Ammon's horn (tissue), 1 donor: ENCODE results near the gene CCDC178.
A peak's percentile ranks its signal among the peaks of the same experiment; 100 is the strongest.
"Not testable (repeated sequence)": the region's sequence is repeated elsewhere in the genome, so short reads cannot be mapped to it uniquely, and the experiment has no call there.

Experiments
- DNase-seq: peaks from one replicate; pipeline ENCODE4 v3.0.0-alpha.2; 2016; ENCODE audit warnings: low spot score

The CCDC178 gene

DNA sequence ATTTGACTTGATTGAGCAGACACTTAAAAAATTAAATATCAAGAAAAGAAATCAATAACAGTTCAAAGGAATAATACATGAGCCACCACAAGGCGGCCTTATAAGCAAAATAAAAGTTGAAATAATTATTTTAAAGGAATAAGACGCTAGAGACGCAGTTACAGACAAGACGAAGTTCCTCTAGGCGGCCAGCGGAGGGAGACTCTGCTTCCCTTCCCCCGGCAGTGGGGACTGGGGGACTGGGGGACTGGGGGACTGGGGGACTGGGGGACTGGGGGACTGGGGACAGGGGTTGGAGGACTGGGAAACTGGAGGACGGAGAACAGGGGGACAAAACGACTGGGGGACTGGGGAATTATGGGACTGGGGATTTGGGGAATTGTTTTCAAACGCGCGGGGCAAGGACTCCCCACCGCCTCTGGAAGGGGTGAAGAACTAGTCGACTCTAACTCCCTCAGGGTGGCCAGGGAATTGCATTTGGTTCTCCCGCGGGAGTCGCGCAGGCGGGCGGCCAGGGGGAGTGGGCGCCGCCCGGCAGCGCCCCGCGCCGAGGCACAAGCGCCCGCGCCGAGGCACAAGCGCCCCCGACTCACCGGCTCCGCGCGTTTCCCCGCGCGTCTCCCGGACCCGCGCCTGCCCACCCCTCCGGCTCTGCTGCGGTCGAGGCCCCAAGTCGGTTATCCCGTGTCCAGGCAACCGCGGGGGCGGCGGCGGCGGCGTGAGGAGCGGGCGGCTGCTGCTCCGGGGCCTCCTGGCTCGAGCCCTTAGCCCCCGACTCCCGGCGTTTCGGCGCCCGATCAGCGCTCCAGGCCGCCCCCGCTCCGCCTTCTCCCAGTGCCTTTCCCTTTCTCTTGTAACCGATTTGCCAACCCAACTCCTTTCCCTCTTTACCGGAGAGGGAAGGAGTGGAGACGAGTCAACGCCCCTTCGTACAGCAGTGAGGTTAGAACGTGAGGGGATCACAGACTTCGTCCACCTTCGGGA lies at the start of gene CCDC178:
TSS of gene CCDC178 (minus strand) at position 662 of the 984 bp plus-strand sequence. CDS start 28,633 bp downstream, outside the sequence.
- DNase-seq, result peak; percentile 69

- DNase-seq, result no peak
Measured at GRCh38 chr18:33483908-33484307, 43.4 kb upstream of the CCDC178 start.

GRCh38 chr18:33472509-33472908 lies 32.0 kb upstream of the CCDC178 start:
- no peak for DNase-seq

GRCh38 chr18:33470216-33470615 lies 29.7 kb upstream of the CCDC178 start:
- DNase-seq, result no peak

GRCh38 chr18:33469699-33470098 lies 29.2 kb upstream of the CCDC178 start:
- DNase-seq, result no peak

- DNase-seq, result no peak
Measured at GRCh38 chr18:33467531-33467930, 27.0 kb upstream of the CCDC178 start.

DNA sequence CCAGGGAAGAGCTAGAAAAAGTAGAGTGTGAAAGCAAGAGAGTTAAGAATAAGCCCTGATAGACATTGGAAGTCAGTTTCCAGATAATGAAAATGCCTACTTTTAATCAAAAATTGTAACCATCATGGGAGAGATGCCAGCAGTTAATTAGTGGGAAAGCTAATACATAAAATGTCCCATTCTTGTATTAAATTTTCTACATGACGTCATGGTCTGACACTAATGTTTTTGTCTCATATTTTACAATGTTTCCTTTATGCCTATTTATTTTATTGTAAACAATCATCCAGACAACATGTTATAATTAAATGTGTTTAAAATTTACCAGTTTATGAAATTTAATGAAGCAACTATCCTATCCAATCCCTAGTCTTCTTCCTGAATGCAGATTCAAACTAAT lies 26.3 kb upstream of the CCDC178 start:
- DNase-seq, result no peak

DNA sequence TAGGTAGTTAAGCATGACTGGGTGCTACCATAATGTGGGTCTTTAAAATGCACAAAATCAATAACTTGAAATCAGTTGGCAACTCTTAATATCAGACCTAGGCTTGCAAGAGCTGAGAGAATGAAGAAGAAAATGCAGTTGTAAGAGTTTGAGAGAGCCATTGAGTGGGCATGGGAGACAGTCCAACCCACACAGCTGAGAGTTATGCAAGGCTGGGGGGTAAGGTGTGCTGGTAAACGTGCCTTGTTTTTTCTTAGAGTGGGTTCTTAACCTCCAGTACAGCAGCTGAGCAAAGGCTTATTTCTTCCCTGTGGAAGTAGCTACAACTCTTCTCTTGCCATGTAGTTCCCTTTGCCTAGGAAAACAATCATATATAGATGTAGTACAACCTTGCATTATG lies 20.2 kb upstream of the CCDC178 start:
- no peak for DNase-seq

DNA sequence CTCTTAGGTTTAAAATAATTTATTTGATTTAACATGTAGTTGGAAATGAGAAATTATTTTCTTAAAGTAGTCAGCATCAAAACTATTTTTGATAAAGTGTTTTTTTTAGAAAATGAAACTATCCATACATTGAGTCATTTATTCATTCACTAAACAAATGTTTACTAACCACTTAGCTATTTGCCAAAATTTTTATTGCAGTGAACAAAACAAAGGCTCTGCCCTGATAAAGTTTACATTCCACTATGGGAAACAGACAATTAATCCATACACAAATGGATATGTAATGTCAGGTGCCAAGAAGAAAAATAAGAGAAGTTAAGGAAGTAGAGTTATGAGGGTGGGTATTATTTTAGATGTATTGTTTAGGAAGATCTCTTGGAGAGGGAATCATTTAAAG lies 19.1 kb upstream of the CCDC178 start:
- no peak for DNase-seq

GRCh38 chr18:33446604-33447003 lies 6.1 kb upstream of the CCDC178 start:
- DNase-seq, result no peak

GRCh38 chr18:33444709-33445108 lies 4.2 kb upstream of the CCDC178 start:
- no peak for DNase-seq

DNA sequence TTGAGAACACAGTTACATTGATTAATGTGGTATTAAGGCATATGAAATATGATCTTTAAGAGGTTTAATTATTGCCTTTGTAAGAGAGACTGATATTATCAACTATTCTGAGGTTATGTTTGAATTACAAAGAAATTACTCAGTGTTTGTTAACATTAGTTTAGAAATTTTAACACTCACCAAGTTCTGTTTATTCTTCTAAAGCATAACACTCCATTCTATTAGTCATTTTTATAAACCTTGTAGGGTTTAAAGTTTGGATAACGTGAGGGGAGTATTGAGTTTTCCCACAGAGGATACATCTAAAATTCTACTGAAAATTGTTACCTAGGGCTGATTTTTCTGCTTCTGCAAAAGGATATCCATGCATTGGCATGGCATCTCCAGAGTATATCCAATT lies 7.7 kb downstream of the CCDC178 start:
- no peak for DNase-seq

GRCh38 chr18:33427549-33427948 lies 13.0 kb downstream of the CCDC178 start:
- DNase-seq, result no peak

DNA sequence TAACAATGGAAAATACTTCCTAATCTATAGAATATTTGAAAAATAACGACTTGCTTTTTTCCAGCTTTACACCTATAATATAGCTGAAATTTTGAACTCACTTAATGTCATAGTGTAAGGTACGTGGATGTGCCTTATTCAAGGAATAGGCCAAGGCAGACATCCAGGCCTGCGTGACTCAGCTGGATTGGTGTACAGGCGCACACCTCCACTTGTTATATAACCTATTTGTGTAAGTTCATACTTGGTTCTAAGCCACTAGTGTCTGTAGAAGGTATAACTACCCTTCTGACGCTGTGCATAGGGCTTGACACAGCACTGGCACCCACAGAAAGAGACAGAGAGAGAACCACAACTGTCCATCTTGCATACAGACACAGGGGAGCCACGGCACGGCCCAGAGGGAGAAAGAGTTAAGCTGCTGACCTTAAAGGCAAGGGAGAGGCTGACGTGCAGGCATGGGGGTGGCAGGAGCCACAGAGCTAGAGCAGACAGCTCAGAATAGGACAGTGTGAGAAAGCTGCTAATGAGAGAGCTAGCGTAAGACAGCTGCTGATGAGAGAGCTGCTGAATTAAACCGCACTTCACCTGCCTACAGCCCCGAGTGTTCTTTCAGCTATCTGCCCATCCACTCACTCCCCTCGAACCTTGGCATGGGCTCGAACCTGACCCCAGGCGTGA lies 16.1 kb downstream of the CCDC178 start:
- DNase-seq, result no peak

DNA sequence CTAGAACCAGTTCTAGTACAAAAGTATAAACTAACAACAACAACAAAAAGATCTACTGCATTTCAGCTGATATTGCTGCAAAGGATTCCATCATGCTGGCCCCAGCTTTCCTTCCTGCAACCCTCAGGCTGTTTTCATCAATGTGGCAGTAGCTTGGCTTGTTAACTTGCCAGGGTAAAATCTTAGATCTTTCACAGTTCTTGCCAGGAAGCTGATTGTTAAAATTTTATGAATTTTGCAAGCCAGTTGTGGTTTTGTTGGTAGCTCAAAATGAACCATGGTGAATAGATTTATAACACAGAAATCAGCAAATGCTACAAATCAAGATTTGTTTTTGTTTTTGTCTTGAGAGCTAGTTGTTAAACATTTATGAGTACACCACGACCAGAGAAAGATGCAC lies 19.3 kb downstream of the CCDC178 start:
- DNase-seq, result no peak

DNA sequence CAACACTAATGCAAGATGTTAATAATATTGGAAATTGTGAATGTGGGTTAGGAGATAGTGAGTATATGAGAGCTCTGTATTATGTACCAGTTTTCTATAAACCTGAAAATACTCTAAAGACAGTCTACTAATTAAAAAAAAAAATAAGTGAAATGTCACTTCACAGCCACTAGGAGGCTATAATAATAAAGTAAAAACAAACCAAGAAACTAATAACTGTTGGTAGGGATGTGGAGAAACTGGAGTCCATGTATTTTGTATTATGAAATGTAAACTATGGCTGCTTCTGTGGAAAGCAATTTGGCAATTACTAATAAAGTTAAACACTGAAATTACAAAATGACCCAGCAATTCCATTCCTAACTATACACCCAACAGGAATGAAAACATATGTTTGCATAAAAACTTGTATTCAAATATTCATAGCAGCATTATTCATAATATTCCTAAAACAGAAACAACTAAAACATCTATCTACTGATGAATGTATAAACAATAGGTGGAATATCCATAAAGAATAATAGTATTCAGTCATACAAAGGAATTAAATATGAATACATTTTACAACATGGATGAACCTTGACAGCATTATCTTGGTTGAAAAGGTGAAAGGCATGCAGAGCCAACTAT lies 36.2 kb downstream of the CCDC178 start:
- no peak for DNase-seq

DNA sequence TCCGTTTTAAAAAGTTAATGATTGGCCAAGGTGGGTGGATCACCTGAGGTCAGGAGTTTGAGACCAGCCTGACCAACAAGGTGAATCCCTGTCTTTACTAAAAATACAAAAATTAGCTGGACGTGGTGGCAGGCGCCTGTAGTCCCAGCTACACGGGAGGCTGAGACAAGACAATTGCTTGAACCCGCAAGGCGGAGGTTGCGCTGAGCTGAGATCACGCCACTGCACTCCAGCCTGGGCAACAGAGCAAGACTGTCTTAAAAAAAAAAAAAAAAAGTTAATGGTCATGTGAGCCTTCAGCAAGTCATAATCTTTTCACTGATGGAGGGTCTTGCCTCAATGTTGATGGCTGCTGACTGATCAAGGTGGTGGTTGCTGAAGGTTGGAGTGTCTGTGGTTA lies 41.6 kb downstream of the CCDC178 start:
- not testable (repeated sequence) for DNase-seq

DNA sequence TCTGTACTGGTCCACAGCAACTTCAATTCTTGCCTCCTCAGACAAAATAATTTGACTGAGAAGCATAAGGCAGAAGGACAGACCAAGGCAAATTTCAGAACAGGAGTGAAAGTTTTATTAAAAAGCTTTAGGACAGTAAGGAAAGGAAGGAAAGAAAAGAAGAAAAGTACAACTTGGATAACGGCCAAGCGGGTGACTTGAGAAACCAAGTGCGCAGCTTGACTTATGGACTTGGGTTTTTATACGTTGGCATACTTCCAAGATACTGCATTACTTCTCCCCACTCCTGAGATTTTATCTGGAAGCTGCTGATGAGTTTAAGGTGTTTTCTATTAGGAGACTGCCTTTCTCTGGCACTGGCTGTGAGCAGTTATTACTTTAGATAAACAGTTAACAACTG lies 64.7 kb downstream of the CCDC178 start:
- no peak for DNase-seq

GRCh38 chr18:33372442-33372841 lies 68.1 kb downstream of the CCDC178 start:
- DNase-seq, result no peak

GRCh38 chr18:33369711-33370449 lies 70.6 kb downstream of the CCDC178 start:
- no peak for DNase-seq

DNA sequence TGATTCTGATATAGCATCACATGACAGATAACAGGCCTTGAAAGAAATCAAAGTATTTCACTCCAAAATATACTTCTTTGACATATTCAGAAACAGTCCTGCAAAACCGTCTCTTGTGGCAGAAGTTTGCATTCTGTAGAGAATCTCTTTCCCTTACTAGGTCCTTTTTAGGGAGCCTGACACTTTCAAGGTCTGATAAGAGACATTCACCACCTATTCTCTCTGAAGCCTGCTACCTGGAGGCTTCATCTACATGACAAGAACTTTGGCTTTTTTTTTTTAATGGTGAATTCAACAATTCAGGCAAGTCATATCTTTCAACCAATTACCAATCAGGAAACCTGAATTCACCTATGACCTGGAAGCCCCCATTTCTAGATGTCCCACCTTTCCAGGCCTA lies 83.8 kb downstream of the CCDC178 start:
- DNase-seq, result no peak

DNA sequence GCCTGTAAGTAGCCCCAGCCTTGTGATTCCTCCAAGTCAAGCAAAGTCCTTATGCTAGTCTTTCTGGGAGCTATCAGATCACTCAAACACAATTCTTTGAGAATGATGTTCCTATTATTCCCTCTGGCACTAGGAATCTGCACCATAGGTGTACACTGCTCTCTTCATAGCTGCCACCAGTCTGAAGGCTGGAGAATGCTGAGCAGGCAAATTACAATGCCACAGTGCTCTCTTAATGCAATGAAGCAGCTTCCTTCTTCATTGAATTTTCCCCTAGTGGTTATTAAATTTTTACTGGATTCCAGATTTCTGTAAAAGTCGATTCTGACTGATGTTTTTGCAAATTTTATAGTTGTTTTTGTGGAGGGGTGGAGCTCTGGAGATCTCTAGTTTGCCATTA lies 84.8 kb downstream of the CCDC178 start:
- DNase-seq, result no peak
